BLaER1 (cell line): ENCODE results near the gene DROSHA.

Experiments used
- H3K27ac ChIP-seq: shearing (Covaris generic); formaldehyde crosslinking; 2 replicates; pipeline ENCODE4 v1.8.1; 2022
- H3K27me3 ChIP-seq: shearing (Covaris generic); formaldehyde crosslinking; 2 replicates; pipeline ENCODE4 v1.8.1; 2022
- H3K36me3 ChIP-seq: shearing (Covaris generic); formaldehyde crosslinking; 2 replicates; pipeline ENCODE4 v1.8.1; 2022
- H3K4me1 ChIP-seq: shearing (Covaris generic); formaldehyde crosslinking; 2 replicates; pipeline ENCODE4 v1.8.1; 2022
- H3K4me2 ChIP-seq: shearing (Covaris generic); formaldehyde crosslinking; 2 replicates; pipeline ENCODE4 v1.8.1; 2022
- H3K4me3 ChIP-seq: shearing (Covaris generic); formaldehyde crosslinking; 2 replicates; pipeline ENCODE4 v1.8.1; 2022
- H3K9ac ChIP-seq: shearing (Covaris generic); formaldehyde crosslinking; 2 replicates; pipeline ENCODE4 v1.8.1; 2022
- H3K9me3 ChIP-seq: shearing (Covaris generic); formaldehyde crosslinking; 2 replicates; pipeline ENCODE4 v1.8.1; 2022
- H4K20me1 ChIP-seq: shearing (Covaris generic); formaldehyde crosslinking; 2 replicates; pipeline ENCODE4 v1.8.1; 2022
- Cebpa-rat ChIP-seq: shearing (Covaris generic); IDR thresholded peaks from 2 replicates; pipeline ENCODE4 v1.8.1; 2022

The DROSHA gene

GRCh38 chr5:31477516-31477915, 54.4 kb downstream of the DROSHA start:
- no peak for TF ChIP-seq Cebpa-rat
- Histone ChIP-seq H4K20me1 (0 out of 2 replicates have a peak, but pooled peaks cover 5% of the 10 kb centered on the region), H3K4me1 (no peaks in the 10 kb centered on the region), H3K36me3 (peaks cover 52% of the 10 kb centered on the region), H3K9ac (no peak overlapping the region), H3K4me2 (no peak overlapping the region), H3K27me3 (no peaks in the 10 kb centered on the region), H3K9me3 (no peaks in the 10 kb centered on the region), H3K27ac (no peak overlapping the region), H3K4me3 (no peak overlapping the region)

DNA sequence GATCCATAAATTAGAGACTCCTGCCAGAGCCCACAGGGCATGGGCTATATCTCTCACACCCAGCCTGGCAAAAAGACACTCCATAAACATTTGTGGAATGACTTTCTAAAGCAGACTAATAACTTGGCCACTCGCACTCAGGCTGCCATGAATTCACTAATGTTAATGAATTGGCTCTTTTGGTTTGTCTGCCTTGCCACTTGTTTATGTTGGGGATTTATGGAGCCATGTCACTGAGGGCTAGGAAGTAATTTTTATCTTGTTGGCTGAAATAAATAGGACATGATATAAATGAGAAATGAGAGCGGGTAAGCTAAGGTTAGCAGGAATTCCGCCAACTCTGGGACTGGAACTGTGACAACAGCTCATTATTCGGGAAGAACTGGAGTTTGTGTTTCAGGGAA, 55.2 kb downstream of the DROSHA start:
- Histone ChIP-seq H3K4me1 (no peaks in the 10 kb centered on the region), H4K20me1 (0 out of 2 replicates have a peak, but pooled peaks cover 4% of the 10 kb centered on the region), H3K27ac (no peak overlapping the region), H3K4me3 (no peak overlapping the region), H3K36me3 (peaks cover 49% of the 10 kb centered on the region), H3K9me3 (no peaks in the 10 kb centered on the region), H3K9ac (no peak overlapping the region), H3K4me2 (no peak overlapping the region), H3K27me3 (no peaks in the 10 kb centered on the region)
- TF ChIP-seq Cebpa-rat = no peak

DNA sequence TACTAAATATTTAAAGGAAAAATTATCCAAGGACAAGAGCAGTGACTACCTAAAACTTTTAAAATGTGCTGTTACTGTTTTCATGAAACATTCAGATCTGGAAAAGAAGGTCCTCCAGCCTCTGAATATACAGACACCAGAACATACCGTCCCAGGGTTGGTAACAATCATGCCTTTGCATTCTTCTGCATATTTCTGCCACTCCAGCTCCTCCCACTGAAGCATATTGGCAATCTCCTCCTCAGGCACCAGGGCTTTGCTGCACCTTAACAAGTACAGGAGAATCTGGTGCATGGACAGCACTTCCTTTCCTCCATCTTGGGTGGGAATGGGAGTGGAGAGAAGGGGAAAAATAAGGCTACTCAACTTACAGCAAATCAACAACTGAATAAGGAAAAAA, 60.0 kb downstream of the DROSHA start:
- Histone ChIP-seq H3K27me3 (no peaks in the 10 kb centered on the region), H4K20me1 (no peaks in the 10 kb centered on the region), H3K36me3 (peaks cover 52% of the 10 kb centered on the region), H3K9ac (no peak overlapping the region), H3K4me1 (peaks cover 17% of the 10 kb centered on the region), H3K27ac (no peak overlapping the region), H3K9me3 (no peaks in the 10 kb centered on the region), H3K4me3 (no peak overlapping the region), H3K4me2 (no peak overlapping the region)
- TF ChIP-seq Cebpa-rat = no peak

DNA sequence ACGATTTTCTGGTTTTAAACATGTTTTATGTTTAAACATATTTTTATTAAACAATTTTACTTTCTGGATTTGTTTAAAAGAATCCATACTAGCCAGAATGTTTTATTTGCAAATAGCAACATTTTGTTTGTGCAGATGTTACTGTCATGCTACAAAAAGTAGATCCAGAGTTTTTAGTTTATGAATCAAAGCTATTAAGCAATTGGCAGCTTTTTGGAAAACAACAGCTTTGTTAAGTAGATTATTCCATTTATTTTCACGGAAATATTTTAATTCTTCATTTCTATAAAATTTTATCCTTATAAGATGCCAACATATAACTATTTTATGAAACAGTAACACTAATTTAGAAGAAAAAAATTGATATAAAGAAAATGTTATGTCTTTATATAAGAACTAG, 60.9 kb downstream of the DROSHA start:
- no peaks in the 10 kb centered on the region for H3K9me3 ChIP-seq
- no peak overlapping the region for H3K9ac ChIP-seq
- no peak overlapping the region for H3K4me2 ChIP-seq
- no peaks in the 10 kb centered on the region for H3K27me3 ChIP-seq
- H3K4me3 ChIP-seq = no peak overlapping the region
- no peaks in the 10 kb centered on the region for H4K20me1 ChIP-seq
- peaks cover 59% of the 10 kb centered on the region for H3K36me3 ChIP-seq
- H3K4me1 ChIP-seq = peaks cover 17% of the 10 kb centered on the region
- TF ChIP-seq Cebpa-rat = no peak
- H3K27ac ChIP-seq = no peak overlapping the region

DNA sequence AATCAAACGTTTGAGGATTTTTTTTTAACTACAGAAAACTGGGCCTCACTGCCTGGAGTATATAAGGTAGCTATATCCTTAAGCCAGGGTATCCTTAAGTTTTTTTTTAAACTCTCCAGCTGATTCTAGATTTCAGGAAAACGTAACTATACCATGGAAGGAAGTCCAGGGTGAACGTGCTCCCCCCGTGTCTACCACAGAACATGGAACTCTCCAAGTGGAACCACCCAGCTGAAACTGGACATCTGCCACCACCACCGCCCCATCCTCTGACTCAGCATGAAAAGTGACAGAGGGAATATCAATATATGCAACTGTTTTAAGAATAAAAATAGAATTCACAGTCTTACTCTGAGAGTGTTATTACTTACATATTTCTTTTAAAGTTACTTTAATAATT, 61.3 kb downstream of the DROSHA start:
- H3K4me1 ChIP-seq = peaks cover 17% of the 10 kb centered on the region
- H3K27ac ChIP-seq = no peak overlapping the region
- no peak for TF ChIP-seq Cebpa-rat
- H4K20me1 ChIP-seq = no peaks in the 10 kb centered on the region
- no peak overlapping the region for H3K9ac ChIP-seq
- peaks cover 59% of the 10 kb centered on the region for H3K36me3 ChIP-seq
- H3K4me3 ChIP-seq = no peak overlapping the region
- H3K9me3 ChIP-seq = no peaks in the 10 kb centered on the region
- H3K4me2 ChIP-seq = 0 out of 2 replicates have a peak overlapping the region, but pooled peaks have one; percentile 25
- H3K27me3 ChIP-seq = no peaks in the 10 kb centered on the region

DNA sequence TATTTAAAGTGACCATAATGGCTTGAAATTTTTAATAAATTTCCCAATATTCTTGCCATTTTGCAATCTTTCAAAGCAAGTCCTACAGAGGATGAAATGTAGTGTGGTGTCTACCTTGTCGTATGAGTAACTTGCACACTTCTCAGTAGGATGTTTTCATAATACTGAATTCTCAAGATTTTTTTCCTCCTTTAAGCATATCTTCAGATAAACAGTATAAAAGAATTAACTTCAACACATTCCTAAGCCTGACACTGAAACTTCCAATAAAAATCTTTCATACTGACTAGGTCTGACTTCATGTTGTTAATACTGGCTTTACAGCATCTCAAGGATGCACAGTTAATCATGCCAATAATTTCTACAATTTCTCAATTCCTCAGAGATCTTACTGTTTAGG, 62.0 kb downstream of the DROSHA start:
- Histone ChIP-seq H3K4me3 (no peak overlapping the region), H3K27ac (no peak overlapping the region), H3K9ac (no peak overlapping the region), H3K9me3 (no peaks in the 10 kb centered on the region), H3K27me3 (no peaks in the 10 kb centered on the region), H3K4me2 (peak overlapping the region; percentile 14; the same call in 1 of the 2 replicates), H3K4me1 (peaks cover 17% of the 10 kb centered on the region), H3K36me3 (peaks cover 59% of the 10 kb centered on the region), H4K20me1 (no peaks in the 10 kb centered on the region)
- no peak for TF ChIP-seq Cebpa-rat

- no peak overlapping the region for H3K4me3 ChIP-seq
- H3K27me3 ChIP-seq = no peaks in the 10 kb centered on the region
- no peak overlapping the region; the same call in 1 of the 2 replicates for H3K4me2 ChIP-seq
- no peak overlapping the region for H3K27ac ChIP-seq
- H3K4me1 ChIP-seq = peaks cover 17% of the 10 kb centered on the region
- peaks cover 59% of the 10 kb centered on the region for H3K36me3 ChIP-seq
- H4K20me1 ChIP-seq = no peaks in the 10 kb centered on the region
- H3K9me3 ChIP-seq = no peaks in the 10 kb centered on the region
- no peak for TF ChIP-seq Cebpa-rat
- no peak overlapping the region for H3K9ac ChIP-seq
Observed at GRCh38 chr5:31469466-31469865, 62.4 kb downstream of the DROSHA start.

DNA sequence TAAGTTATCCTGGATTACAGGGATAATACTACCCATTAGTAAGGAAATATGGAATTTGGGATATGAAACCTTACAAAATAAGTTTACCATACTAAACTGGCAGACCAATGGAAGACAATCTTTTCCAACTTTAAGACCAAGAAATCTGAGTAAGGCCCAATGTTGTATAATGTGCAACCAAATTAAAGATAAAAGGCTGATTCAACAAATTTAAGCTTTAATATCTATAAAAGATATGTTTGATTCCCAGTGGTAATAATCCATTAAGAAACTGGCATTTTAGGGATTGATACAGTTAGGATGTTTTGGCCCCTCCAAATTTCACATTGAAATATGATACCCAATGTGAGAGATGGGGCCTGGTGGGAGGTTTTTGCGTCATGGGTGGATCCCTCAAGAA, 66.6 kb downstream of the DROSHA start:
- H3K27me3 ChIP-seq = no peaks in the 10 kb centered on the region
- H3K4me1 ChIP-seq = peaks cover 9% of the 10 kb centered on the region
- no peaks in the 10 kb centered on the region for H3K9me3 ChIP-seq
- H3K9ac ChIP-seq = no peak overlapping the region
- no peak for TF ChIP-seq Cebpa-rat
- H3K4me3 ChIP-seq = no peak overlapping the region
- H3K4me2 ChIP-seq = no peak overlapping the region
- H3K27ac ChIP-seq = no peak overlapping the region
- H4K20me1 ChIP-seq = no peaks in the 10 kb centered on the region
- H3K36me3 ChIP-seq = peaks cover 76% of the 10 kb centered on the region

GRCh38 chr5:31464081-31464480, 67.8 kb downstream of the DROSHA start:
- no peak overlapping the region for H3K4me3 ChIP-seq
- H3K27ac ChIP-seq = no peak overlapping the region
- no peak overlapping the region for H3K9ac ChIP-seq
- no peaks in the 10 kb centered on the region for H4K20me1 ChIP-seq
- no peak for TF ChIP-seq Cebpa-rat
- H3K36me3 ChIP-seq = peaks cover 84% of the 10 kb centered on the region
- no peaks in the 10 kb centered on the region for H3K9me3 ChIP-seq
- H3K27me3 ChIP-seq = no peaks in the 10 kb centered on the region
- no peaks in the 10 kb centered on the region for H3K4me1 ChIP-seq
- no peak overlapping the region for H3K4me2 ChIP-seq

DNA sequence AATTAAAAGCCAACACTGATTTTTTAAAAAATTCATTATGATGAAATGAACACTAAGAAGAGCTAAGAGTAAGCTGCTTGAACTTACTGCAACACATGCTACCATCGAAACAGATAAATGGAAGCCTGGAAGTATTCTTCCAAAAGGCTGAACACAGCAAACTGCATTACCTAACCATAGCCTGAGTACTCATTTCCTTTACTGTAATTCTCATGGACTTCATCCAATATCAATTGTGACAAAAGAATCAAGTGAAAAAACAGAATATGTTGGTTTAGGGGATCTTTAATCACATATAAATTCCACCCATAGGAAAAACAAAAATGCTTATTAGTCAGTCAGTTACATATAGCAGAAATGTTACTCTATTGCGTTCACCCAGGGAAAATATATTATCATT, 68.5 kb downstream of the DROSHA start:
- H3K27ac ChIP-seq = no peak overlapping the region

DNA sequence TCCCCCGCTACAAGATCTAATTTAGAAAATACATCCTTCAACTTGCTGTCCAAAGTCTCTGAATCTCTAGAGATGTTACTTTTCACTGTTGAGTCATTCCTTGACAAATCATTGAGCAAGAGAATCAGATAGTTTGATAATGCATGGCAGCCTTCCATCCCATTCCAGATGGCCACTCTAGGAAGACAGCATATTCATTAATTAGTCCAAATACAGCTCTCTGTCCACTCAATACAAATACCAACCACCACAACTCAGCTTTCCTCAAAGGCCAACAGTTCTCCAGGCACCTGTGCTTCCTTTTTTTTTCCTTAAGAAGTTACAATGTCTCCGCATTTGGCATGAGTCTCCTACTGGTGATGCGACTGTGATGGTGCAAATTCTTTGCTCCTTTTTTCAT, 72.3 kb downstream of the DROSHA start:
- no peaks in the 10 kb centered on the region for H3K4me1 ChIP-seq
- H3K4me3 ChIP-seq = no peak overlapping the region
- H3K36me3 ChIP-seq = peaks cover 84% of the 10 kb centered on the region
- no peaks in the 10 kb centered on the region for H4K20me1 ChIP-seq
- no peak overlapping the region for H3K9ac ChIP-seq
- TF ChIP-seq Cebpa-rat = no peak
- peaks cover 24% of the 10 kb centered on the region for H3K9me3 ChIP-seq
- H3K4me2 ChIP-seq = no peak overlapping the region
- no peak overlapping the region for H3K27ac ChIP-seq
- no peaks in the 10 kb centered on the region for H3K27me3 ChIP-seq

More for the DNA sequence above, 68.5 kb downstream of the DROSHA start:
- Histone ChIP-seq H3K36me3 (peaks cover 90% of the 10 kb centered on the region), H3K9ac (no peak overlapping the region), H3K9me3 (no peaks in the 10 kb centered on the region; the same call in 1 of the 2 replicates), H4K20me1 (no peaks in the 10 kb centered on the region), H3K4me3 (no peak overlapping the region), H3K27me3 (no peaks in the 10 kb centered on the region), H3K4me2 (no peak overlapping the region), H3K4me1 (no peaks in the 10 kb centered on the region)
- no peak for TF ChIP-seq Cebpa-rat
